Kidney (tissue), 14 donors: ENCODE measurements around the gene ZBTB18. TPM values are rescaled to one million over a fixed set of nuclear protein-coding genes. Genes with fewer than 3 reads are reported as not detected.

Experiments used
- DNase-seq, 5 donors: peaks; one replicate each; pipeline ENCODE4 v3.0.0-alpha.2; 2013 to 2020
- FAIRE-seq: peaks from 2 replicates; lab custom pipeline; 2012; peaks lifted over from hg19 to GRCh38; lab: Jason Lieb, UNC
- H3K27ac ChIP-seq, 2 donors: one replicate each; pipeline ENCODE4 v1.7.0; 2013; ENCODE audit warnings: low read depth in 2 of 2, low read length in 2 of 2, inconsistent platforms in 1 of 2
- H3K27me3 ChIP-seq: one replicate; pipeline ENCODE4 v1.7.1; 2013; ENCODE audit warnings: low read length, inconsistent platforms; ENCODE audit not compliant: control insufficient read depth, insufficient read depth
- H3K36me3 ChIP-seq, 3 donors: one replicate each; pipeline versions ENCODE4 v1.7.0 to v1.7.1; 2013; ENCODE audit warnings: low read length in 3 of 3, control low read depth in 1 of 3, inconsistent platforms in 1 of 3; ENCODE audit not compliant: insufficient read depth in 3 of 3, control insufficient read depth in 2 of 3
- H3K4me1 ChIP-seq, 3 donors: one replicate each; pipeline versions ENCODE4 v1.7.0 to v1.7.1; 2013; ENCODE audit warnings: low read length in 3 of 3, inconsistent platforms in 1 of 3, low read depth in 1 of 3; ENCODE audit not compliant: control insufficient read depth in 2 of 3, insufficient read depth in 2 of 3
- H3K4me3 ChIP-seq, 3 donors: one replicate each; pipeline versions ENCODE4 v1.7.0 to v1.8.1; 2013; ENCODE audit warnings: low read length in 3 of 3, control low read depth in 1 of 3, inconsistent platforms in 1 of 3
- H3K9ac ChIP-seq, 3 donors: one replicate each; pipeline versions ENCODE4 v1.7.0 to v1.7.1; 2013; ENCODE audit warnings: low read length in 3 of 3, control low read depth in 1 of 3, inconsistent platforms in 1 of 3
- H3K9me3 ChIP-seq, 3 donors: one replicate each; pipeline versions ENCODE4 v1.7.0 to v1.7.1; 2013; ENCODE audit warnings: low read length in 3 of 3, control low read depth in 1 of 3, inconsistent platforms in 1 of 3; ENCODE audit not compliant: control insufficient read depth in 2 of 3, insufficient read depth in 1 of 3
- CTCF ChIP-seq: IDR thresholded peaks from 3 replicates; pipeline ENCODE4 v1.5.1; 2012; ENCODE audit warnings: mild to moderate bottlenecking, moderate library complexity, borderline replicate concordance; ENCODE audit not compliant: insufficient read depth; ENCODE audit errors: extremely low read depth
- intact Hi-C: fragments of 100-400 bp; cut with DNase I; formaldehyde crosslinking; loops from one replicate; pipeline ENCODE4 v1.11.1; 2022
- polyA plus RNA-seq: library from polyadenylated mRNA; stranded (reverse); fragments of 350-450 nt; fragmentation: Illumina TruSeq; extraction: RNeasy Lipid Tissue Mini Kit (QIAGEN cat#74804); gene quantifications from one replicate; pipeline ENCODE4 v1.2.3, GENCODE V29; 2014; ENCODE audit warnings: low read depth, low replicate concordance; ENCODE audit not compliant: insufficient read depth
- total RNA-seq: library from RNA; stranded (reverse); fragmentation: NEBNext Ultra II Directional; extraction: Animal tissue kit (Norgen Biotek cat#: 25700); gene quantifications from one replicate; pipeline ENCODE4 v1.2.1, GENCODE V29; 2021
- donor health status: control.
- donor health status: control.
- donor health status: control.
- donor health status: control.
- donor health status: control.
- donor health status: DM: yes; HTN: yes; CAD: no.
- donor health status: Normal renal cell carcinoma (clear cell type).

Gene ZBTB18
- total and polyA plus RNA-seq, 2 donors from 2014 or later = 9.0 to 19.8 TPM

- intact Hi-C loops = no loop called here
- Histone ChIP-seq H3K4me1 (no peaks in the 10 kb centered on the region), H3K27ac (no peak overlapping the region), H3K36me3 (no peaks in the 10 kb centered on the region), H3K9me3 (peaks cover 0 to 6% (median 0%) of the 10 kb centered on the region in 3 donors), H3K27me3 (peaks cover 14% of the 10 kb centered on the region), H3K4me3 (no peak overlapping the region), H3K9ac (no peak overlapping the region)
- no peak for TF ChIP-seq CTCF
- DNase-seq = no peak
- no peak for FAIRE-seq
These were observed 49.2 kb downstream of the ZBTB18 start for GRCh38 chr1:244100276-244100675.

GRCh38 chr1:244100704-244101453, 49.8 kb downstream of the ZBTB18 start:
- intact Hi-C loops = no loop called here
- H3K9ac ChIP-seq = no peak overlapping the region
- H3K9me3 ChIP-seq = peaks cover 0 to 6% (median 0%) of the 10 kb centered on the region in 3 donors
- no peak overlapping the region for H3K27ac ChIP-seq
- H3K4me1 ChIP-seq = no peaks in the 10 kb centered on the region
- DNase-seq = peak in 3 of 5 donors; percentile 62 to 75 (median 72)
- peaks cover 14% of the 10 kb centered on the region for H3K27me3 ChIP-seq
- no peak for TF ChIP-seq CTCF
- FAIRE-seq = no peak
- H3K4me3 ChIP-seq = no peak overlapping the region
- no peaks in the 10 kb centered on the region for H3K36me3 ChIP-seq

- Histone ChIP-seq H3K36me3 (no peaks in the 10 kb centered on the region), H3K27ac (no peak overlapping the region), H3K27me3 (peaks cover 14% of the 10 kb centered on the region), H3K9me3 (peaks cover 0 to 6% (median 0%) of the 10 kb centered on the region in 3 donors), H3K9ac (no peak overlapping the region), H3K4me1 (no peaks in the 10 kb centered on the region), H3K4me3 (no peak overlapping the region)
- TF ChIP-seq CTCF = no peak
- intact Hi-C loops = no loop called here
- FAIRE-seq (no peak), DNase-seq (no peak)
These were observed 51.0 kb downstream of the ZBTB18 start for GRCh38 chr1:244102046-244102445.

GRCh38 chr1:244102468-244102867, 51.4 kb downstream of the ZBTB18 start:
- no peak overlapping the region for H3K27ac ChIP-seq
- H3K4me3 ChIP-seq = no peak overlapping the region
- H3K36me3 ChIP-seq = no peaks in the 10 kb centered on the region
- intact Hi-C loops = no loop called here
- peaks cover 0 to 6% (median 0%) of the 10 kb centered on the region in 3 donors for H3K9me3 ChIP-seq
- FAIRE-seq (no peak), DNase-seq (no peak)
- no peak overlapping the region for H3K9ac ChIP-seq
- TF ChIP-seq CTCF = no peak
- no peaks in the 10 kb centered on the region for H3K4me1 ChIP-seq
- peaks cover 14% of the 10 kb centered on the region for H3K27me3 ChIP-seq
